ENCODE data around the gene XPNPEP2.

The XPNPEP2 gene, protein sequence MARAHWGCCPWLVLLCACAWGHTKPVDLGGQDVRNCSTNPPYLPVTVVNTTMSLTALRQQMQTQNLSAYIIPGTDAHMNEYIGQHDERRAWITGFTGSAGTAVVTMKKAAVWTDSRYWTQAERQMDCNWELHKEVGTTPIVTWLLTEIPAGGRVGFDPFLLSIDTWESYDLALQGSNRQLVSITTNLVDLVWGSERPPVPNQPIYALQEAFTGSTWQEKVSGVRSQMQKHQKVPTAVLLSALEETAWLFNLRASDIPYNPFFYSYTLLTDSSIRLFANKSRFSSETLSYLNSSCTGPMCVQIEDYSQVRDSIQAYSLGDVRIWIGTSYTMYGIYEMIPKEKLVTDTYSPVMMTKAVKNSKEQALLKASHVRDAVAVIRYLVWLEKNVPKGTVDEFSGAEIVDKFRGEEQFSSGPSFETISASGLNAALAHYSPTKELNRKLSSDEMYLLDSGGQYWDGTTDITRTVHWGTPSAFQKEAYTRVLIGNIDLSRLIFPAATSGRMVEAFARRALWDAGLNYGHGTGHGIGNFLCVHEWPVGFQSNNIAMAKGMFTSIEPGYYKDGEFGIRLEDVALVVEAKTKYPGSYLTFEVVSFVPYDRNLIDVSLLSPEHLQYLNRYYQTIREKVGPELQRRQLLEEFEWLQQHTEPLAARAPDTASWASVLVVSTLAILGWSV

DNA sequence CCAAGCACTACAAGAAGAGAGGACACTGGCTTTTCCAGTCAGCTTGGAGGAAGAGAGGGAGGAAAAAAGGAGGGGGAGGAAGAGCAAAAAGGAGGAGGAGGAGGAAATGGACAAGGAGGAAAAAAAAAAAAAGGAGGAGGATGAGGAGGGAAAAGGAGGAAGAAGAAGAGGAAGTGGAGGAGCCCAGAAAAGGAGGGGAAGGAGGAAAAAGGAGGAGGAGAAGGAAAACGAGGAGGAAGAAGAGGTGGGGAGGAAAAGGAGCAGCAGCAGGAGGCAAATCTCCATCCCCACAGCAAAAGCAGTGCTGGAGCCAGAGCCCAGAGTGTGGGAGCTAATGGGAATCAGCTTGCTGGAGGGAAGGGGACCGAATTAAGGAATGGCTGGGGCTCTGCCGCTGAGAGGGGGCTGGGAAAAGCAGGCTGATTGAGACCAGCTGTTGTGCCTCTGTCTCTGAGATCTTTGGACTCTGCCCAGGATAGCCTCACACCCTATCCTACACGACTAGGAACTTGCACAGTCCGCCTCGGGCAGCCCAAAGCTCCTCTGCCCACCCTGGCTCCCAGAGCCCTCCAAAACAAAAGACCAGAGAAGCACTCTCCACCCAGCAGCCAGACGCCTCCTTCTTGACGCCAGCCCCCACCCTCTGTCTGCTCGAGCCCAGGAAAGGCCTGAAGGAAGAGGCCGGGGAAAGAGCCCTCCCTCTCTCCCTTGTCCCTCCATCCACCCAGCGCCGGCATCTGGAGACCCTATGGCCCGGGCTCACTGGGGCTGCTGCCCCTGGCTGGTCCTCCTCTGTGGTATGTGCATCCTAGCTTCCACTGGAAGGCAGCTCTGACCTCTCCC, at the start of gene XPNPEP2:
Gene XPNPEP2, plus strand, starts transcription at position 514 of the 843 bp plus-strand sequence. Its CDS starts 235 bp downstream, at position 749.
- TF ChIP-seq GATA2 (IDR thresholded peaks at IDR 0.05; ENCODE audit: low read depth, low read length) (peak; percentile 54; the same call in 1 of the 2 replicates), GATA3 (IDR thresholded peaks at IDR 0.05; ENCODE audit: low read depth, low read length) (no peak)

GRCh38 chrX:129689796-129690195, 49.0 kb upstream of the XPNPEP2 start:
- TF ChIP-seq GATA2 (IDR thresholded peaks at IDR 0.05; ENCODE audit: low read depth, low read length) = no peak
- TF ChIP-seq GATA3 (IDR thresholded peaks at IDR 0.05; ENCODE audit: low read depth, low read length) = no peak

DNA sequence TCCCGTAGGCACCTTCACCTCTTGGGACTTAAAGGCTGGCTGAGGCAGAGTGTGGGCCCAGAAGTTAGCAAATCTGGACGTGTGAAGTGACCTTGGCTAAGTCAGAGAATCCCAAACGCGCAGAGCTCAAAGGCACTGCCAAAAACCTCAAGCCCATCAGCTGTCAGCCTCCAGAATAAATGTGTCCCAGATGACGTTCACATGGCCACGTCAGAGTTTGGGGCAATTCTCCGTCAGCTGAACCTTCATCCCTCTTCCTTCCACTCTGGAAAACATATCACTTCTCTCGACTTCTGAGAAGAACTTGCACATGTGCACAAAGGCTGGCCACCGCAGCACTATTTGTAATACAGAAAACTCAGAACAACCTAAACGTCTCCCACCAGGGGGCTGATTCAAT, 48.3 kb upstream of the XPNPEP2 start:
- TF ChIP-seq GATA3 (IDR thresholded peaks at IDR 0.05; ENCODE audit: low read depth, low read length) (no peak), GATA2 (IDR thresholded peaks at IDR 0.05; ENCODE audit: low read depth, low read length) (no peak)

GRCh38 chrX:129693354-129693753, 45.4 kb upstream of the XPNPEP2 start:
- TF ChIP-seq GATA2 (IDR thresholded peaks at IDR 0.05; ENCODE audit: low read depth, low read length) (no peak), GATA3 (IDR thresholded peaks at IDR 0.05; ENCODE audit: low read depth, low read length) (no peak)

- no peak for TF ChIP-seq GATA2 (IDR thresholded peaks at IDR 0.05; ENCODE audit: low read depth, low read length)
These were observed 44.0 kb upstream of the XPNPEP2 start for GRCh38 chrX:129694805-129695204.

DNA sequence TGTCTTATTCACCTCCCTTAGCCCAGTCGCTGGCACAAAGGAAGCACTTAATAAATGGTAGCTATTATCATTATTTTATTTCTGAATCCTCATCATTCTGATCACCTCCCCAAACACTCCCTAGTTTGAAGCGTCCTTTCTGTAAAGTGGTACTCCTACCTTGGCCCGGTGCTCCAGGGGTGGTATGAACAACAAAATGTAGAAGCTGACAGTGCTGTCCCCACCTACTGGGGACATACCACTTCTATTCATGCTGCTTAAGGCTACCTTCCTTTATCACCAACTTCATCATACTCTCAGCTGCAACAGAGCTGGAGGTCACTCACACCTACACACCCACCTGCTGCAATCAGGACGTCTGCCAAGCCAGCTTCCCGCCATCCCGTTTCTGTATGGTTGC, 43.2 kb upstream of the XPNPEP2 start:
- TF ChIP-seq GATA2 (IDR thresholded peaks at IDR 0.05; ENCODE audit: low read depth, low read length) (no peak), GATA3 (IDR thresholded peaks at IDR 0.05; ENCODE audit: low read depth, low read length) (no peak)

GRCh38 chrX:129695937-129696336, 42.8 kb upstream of the XPNPEP2 start:
- no peak for TF ChIP-seq GATA3 (IDR thresholded peaks at IDR 0.05; ENCODE audit: low read depth, low read length)
- no peak for TF ChIP-seq GATA2 (IDR thresholded peaks at IDR 0.05; ENCODE audit: low read depth, low read length)

GRCh38 chrX:129696463-129697155, 42.2 kb upstream of the XPNPEP2 start:
- no peak for TF ChIP-seq GATA2 (IDR thresholded peaks at IDR 0.05; ENCODE audit: low read depth, low read length)
- no peak for TF ChIP-seq GATA3 (IDR thresholded peaks at IDR 0.05; ENCODE audit: low read depth, low read length)

DNA sequence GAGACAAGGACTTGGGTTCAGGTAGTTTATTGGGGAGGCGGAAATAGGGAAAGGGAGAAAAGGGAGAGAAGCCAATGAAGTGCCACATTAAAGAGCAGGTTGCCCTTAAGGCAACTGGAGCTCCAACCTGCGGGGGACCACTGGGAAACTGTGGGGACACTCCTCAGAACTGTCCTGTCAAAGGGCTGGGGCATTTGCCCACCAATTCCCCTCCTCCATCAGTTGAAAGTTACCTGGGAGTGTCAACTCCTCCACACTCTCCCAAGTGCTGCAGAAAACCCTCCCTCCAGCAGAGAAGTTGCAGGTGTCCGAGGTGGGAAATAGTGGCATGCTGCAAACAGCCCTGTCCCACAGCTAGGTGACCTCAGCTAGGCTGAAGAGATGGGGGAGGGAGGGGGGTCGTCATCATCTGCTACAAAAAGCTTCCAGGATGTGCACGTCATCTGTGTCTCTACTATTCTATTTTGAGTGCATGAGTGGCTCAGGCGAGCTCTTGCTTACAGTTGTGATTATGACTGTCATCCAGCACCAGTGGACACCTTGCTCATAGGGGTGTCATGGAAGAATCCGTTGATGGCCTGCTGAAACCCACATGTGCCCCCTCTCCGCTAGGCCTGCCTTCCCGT, 41.5 kb upstream of the XPNPEP2 start:
- TF ChIP-seq GATA2 (IDR thresholded peaks at IDR 0.05; ENCODE audit: low read depth, low read length) (no peak), GATA3 (IDR thresholded peaks at IDR 0.05; ENCODE audit: low read depth, low read length) (no peak)

DNA sequence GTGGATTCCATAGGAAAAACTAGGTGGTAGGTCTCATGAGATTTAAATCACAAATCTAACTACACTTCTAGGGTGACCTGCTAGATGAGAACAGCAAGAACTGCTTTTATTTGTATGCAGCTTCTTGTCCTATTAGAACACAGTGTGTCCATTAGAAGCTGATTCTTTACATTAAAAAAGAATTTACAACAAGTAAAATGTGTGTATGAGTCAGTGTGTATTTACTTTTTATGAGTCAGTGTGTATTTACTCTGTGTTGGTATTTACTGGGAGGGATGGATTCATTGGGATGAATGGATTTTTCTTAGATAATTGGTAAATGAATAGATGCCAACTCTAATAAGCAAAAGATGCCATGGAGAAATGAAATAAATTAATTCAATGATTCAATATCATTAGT, 40.6 kb upstream of the XPNPEP2 start:
- no peak for TF ChIP-seq GATA2 (IDR thresholded peaks at IDR 0.05; ENCODE audit: low read depth, low read length)
- TF ChIP-seq GATA3 (IDR thresholded peaks at IDR 0.05; ENCODE audit: low read depth, low read length) = no peak

GRCh38 chrX:129700536-129700935, 38.2 kb upstream of the XPNPEP2 start:
- TF ChIP-seq GATA2 (IDR thresholded peaks at IDR 0.05; ENCODE audit: low read depth, low read length) (no peak), GATA3 (IDR thresholded peaks at IDR 0.05; ENCODE audit: low read depth, low read length) (no peak)

DNA sequence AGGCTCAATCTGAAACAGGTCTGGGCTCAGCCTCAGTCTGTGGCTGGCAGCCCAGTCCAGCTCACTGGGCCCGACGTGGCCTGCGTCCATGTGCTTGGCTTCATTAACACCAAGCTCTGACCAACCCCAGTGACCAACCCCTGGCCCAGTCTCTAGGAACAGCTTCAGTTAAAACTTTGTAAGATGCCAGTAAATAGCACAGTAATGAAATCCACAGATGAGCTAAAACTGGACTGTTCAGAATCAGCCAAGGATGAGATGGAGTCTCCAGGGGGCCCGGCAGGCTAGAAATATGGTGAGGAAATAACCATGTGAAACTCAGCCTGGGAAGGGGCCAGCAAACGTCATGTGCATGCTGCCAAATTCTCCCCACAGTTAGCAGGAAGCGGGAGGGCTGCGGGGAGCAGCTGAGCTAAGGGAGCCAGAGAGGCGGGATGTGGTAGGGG, 37.1 kb upstream of the XPNPEP2 start:
- TF ChIP-seq GATA3 (IDR thresholded peaks at IDR 0.05; ENCODE audit: low read depth, low read length) = no peak

DNA sequence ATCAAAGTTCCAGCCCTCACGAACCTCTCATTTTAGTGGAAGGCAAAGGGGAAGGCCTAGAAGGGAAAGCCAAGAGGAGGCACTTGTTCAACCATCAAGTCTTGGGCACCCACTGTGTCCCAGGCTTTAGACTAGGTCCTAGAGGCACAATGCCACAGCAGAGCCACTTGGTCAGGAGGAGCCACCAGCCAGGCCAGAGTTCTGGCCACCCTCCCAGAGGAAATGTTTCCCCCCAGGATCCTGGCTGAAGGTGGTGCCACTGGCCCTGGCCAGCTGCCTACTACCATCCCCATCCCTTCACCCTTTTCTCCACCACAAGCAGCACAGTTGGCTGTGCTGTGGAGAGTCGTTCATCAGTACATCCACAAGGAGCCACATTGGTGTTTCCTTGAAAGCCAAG, 34.3 kb upstream of the XPNPEP2 start:
- TF ChIP-seq GATA3 (IDR thresholded peaks at IDR 0.05; ENCODE audit: low read depth, low read length) (no peak), GATA2 (IDR thresholded peaks at IDR 0.05; ENCODE audit: low read depth, low read length) (no peak)
